ENCODE results near the gene IKZF2. TPM values are rescaled to one million over a fixed set of nuclear protein-coding genes. Genes with fewer than 3 reads are reported as not detected.

IKZF2 gene
- total RNA-seq, 1 experiment from 2014 or later = 3.0 TPM

DNA sequence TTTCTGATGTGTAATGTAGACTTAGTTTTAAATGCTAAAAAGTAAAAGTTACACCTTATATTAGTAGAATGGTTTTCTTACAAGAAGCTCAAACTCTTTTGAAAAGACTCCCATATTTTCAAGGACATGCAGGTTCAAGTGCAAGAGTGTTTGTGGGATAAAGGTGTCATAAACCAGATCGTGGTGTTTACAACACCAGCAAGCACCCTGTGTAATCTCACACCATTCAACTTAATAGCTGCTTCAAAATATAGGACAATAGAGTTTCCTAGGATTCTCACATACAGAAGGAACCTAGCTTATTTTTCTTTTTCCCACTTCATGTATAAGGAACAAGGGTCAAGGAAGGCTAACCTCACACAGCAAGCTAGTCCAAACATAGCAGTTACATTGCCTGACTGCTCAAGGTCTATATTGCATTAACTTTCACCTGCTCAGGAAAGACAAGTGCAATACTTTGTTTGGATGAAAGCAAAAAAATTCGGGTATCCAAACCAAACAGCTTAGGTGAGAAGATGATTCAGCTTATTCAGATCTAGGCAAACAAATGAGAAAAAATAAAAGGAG, 172.3 kb downstream of the IKZF2 start:
- H3K36me3 Mint-ChIP-seq (ENCODE audit: insufficient read depth in 1 of 3, low read depth in 3 of 3) = no peaks in the 10 kb centered on the region
- Histone ChIP-seq H3K23me2 (ENCODE audit: insufficient read length, low read depth, low read length, poor library complexity, severe bottlenecking) (no peaks in the 10 kb centered on the region), H4K5ac (ENCODE audit: insufficient read length, low read depth, low read length) (no peak overlapping the region), H4K91ac (ENCODE audit: insufficient read length, low read depth, low read length) (no peak overlapping the region), H2AFZ (ENCODE audit: low read length) (no peak overlapping the region), H3K9ac (ENCODE audit: extremely low read depth, insufficient read length, low read length) (no peak overlapping the region), H3K27me3 (ENCODE audit: insufficient read depth, low read length) (no peaks in the 10 kb centered on the region), H3K4me1 (ENCODE audit: insufficient read depth, low read length) (no peaks in the 10 kb centered on the region), H2AK5ac (ENCODE audit: insufficient read length, low read length) (no peak overlapping the region), H3K14ac (ENCODE audit: insufficient read depth, low read length) (no peak overlapping the region), H2BK12ac (ENCODE audit: insufficient read length, low read depth, low read length) (no peak overlapping the region), H2BK120ac (ENCODE audit: low read depth, low read length, poor library complexity, severe bottlenecking) (no peak overlapping the region), H3K79me1 (ENCODE audit: insufficient read depth, low read depth, low read length, poor library complexity, severe bottlenecking) (no peaks in the 10 kb centered on the region), H4K20me1 (ENCODE audit: control insufficient read depth, insufficient read depth, insufficient read length) (no peaks in the 10 kb centered on the region), H3K4me2 (ENCODE audit: insufficient read depth, insufficient read length, low read length) (no peak overlapping the region), H3K18ac (ENCODE audit: insufficient read length, low read depth, low read length) (no peak overlapping the region), H2BK20ac (ENCODE audit: low read depth, low read length, poor library complexity, severe bottlenecking) (no peak overlapping the region), H3K23ac (ENCODE audit: insufficient read length, low read depth, low read length) (no peak overlapping the region), H2BK5ac (ENCODE audit: insufficient read length, low read length) (no peak overlapping the region), H3K56ac (ENCODE audit: insufficient read length, low read depth, low read length) (no peak overlapping the region), H4K8ac (replicated peaks; ENCODE audit: insufficient read length, low read depth, low read length) (no peak overlapping the region), H3K27ac (ENCODE audit: insufficient read length, low read depth, low read length) (no peak overlapping the region), H3K4ac (ENCODE audit: low read depth, low read length) (no peak overlapping the region), H3K79me2 (ENCODE audit: insufficient read depth, low read length) (no peaks in the 10 kb centered on the region), H2BK15ac (ENCODE audit: low read depth, low read length) (no peak overlapping the region), H3K9me3 (ENCODE audit: control insufficient read depth, low read depth, low read length) (no peaks in the 10 kb centered on the region), H3T11ph (ENCODE audit: low read length) (no peak overlapping the region)
- H3K4me1 Mint-ChIP-seq = no peaks in the 10 kb centered on the region
- DNase-seq = no peak
- H3K4me3 Mint-ChIP-seq = no peak overlapping the region
- no peak overlapping the region for H3K27ac Mint-ChIP-seq
- no peaks in the 10 kb centered on the region for H3K9me3 Mint-ChIP-seq
- TF ChIP-seq, protein P1, sequence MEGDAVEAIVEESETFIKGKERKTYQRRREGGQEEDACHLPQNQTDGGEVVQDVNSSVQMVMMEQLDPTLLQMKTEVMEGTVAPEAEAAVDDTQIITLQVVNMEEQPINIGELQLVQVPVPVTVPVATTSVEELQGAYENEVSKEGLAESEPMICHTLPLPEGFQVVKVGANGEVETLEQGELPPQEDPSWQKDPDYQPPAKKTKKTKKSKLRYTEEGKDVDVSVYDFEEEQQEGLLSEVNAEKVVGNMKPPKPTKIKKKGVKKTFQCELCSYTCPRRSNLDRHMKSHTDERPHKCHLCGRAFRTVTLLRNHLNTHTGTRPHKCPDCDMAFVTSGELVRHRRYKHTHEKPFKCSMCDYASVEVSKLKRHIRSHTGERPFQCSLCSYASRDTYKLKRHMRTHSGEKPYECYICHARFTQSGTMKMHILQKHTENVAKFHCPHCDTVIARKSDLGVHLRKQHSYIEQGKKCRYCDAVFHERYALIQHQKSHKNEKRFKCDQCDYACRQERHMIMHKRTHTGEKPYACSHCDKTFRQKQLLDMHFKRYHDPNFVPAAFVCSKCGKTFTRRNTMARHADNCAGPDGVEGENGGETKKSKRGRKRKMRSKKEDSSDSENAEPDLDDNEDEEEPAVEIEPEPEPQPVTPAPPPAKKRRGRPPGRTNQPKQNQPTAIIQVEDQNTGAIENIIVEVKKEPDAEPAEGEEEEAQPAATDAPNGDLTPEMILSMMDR (conservative IDR thresholded peaks at IDR 0.05) = no peak
- no CpG with 5 or more reads among the region's 2 CpGs for WGBS (ENCODE audit: extremely low coverage, insufficient read length, low lambda C conversion rate)
- no peaks in the 10 kb centered on the region for H3K27me3 Mint-ChIP-seq (ENCODE audit: low read depth)
